GM19099 (cell line): ENCODE data around the gene TMEM147.

Experiments
- POLR2A ChIP-seq: IDR thresholded peaks from 3 replicates; pipeline ENCODE4 v1.6.1; 2011; ENCODE audit warnings: low read depth; ENCODE audit not compliant: insufficient read length; ENCODE audit errors: extremely low read depth

TMEM147 gene

DNA sequence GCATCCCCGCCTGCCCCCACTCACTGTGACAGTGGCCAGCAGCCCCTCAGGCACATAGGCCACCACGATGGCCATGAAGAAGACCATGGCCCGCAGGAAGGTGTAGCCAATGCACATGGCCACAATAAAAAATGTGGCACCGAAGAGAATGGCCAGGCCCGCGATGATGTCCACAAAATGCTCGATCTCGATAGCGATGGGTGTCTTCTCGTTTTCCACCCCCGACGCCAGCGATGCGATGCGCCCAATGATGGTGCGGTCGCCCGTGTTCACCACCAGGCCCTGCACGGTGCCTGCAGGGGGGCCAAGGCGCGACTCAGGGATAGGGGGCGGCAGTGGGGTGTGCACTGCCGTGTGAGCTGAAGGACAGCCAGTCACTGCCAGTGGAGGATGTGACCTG is 14.4 kb downstream of the TMEM147 start:
- TF ChIP-seq POLR2A, result no peak

DNA sequence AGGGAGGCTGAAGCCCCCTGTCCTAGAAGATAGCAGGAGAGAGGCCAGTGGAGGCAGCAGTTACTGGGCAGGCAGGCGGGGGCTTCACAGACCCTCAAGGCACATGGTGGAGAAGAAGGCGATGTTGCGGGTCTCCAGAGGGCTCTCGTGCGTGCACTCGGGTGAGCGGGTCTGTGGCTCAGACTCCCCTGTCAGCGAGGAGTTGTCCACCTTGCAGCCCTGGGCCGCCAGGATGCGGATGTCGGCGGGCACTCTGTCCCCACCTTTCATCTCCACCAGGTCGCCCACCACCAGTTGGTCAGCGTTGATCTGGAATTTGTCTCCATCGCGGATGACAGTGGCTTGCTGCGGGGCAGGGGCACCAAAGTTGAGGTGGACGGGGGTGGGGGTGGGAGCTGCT is 14.8 kb downstream of the TMEM147 start:
- no peak for TF ChIP-seq POLR2A

DNA sequence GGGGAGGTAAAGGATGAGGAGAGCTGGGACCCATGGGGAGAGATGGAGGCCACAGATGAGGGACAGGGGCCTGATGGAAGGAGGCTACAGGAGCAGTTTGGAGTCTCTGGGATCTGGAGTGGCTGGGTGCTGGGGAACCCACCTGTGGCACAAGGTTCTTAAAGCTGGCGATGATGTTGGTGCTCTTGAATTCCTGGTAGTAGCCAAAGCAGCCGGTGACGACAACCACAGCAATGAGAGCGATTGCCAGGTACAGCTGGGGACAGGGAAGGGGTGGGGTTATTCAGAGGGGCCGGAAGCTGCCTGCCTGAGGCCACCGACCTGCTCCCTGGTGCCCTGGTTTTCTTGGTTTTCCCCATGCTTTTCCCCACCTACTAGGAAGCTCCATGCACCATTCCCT is 15.3 kb downstream of the TMEM147 start:
- TF ChIP-seq POLR2A, result no peak

DNA sequence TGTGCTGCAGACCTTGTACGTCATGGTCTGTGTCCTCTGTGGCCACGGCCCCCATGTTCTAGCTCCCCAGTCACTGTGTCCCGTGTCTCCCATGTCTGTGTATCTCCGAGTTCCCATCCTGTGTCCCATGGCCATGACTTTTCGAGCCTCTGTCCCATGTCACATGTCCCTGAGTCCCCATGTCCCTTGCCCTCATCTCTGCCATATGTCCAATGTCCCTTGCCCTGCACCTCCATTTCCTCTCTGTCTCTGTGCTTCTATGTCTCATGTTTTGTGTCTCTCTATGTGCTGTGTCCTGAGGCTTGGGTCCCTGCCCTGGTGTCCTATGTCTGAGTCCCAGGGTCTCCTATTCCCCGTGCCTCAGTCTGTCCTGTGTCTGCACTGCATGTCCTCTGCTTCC is 16.0 kb downstream of the TMEM147 start:
- no peak for TF ChIP-seq POLR2A

DNA sequence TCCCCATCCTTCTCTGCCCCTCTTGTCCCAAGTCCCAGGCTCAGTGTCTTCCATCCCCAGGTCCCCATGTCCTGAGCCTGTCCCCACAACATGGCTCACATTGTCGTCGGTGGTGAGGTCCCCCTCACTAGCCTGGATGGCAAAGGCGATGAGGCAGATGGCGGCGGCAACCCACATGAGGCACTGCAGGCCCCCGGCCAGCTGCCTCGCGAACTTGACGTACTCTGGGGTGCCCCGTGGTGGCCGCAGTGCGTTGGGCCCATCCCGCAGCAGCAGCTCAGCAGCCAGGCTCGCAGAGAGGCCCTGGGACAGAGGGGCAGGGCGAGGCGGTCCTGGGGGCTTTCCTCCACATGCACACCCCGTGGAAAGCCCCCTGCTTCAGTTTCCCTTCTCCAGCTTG is 16.9 kb downstream of the TMEM147 start:
- TF ChIP-seq POLR2A, result no peak

DNA sequence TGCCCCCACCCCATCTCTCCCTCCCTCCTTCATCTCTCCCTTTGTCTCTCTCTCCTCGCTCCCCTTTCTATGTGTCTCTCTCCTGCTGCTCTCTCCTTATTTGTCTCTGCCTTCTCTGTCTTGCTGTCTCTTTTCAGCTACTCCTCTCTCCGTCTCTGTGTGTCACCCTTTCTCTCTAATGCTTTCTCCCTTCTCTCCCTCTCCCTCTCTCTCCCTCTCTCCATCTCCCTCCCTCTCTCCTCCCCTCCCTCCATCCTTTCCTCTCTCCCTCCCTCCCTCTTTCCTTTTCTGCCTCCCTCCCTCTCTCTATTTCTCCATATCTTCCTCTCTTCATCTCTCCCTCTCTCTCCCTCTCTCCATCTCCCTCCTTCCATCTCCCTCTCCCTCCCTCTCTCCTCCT is 17.4 kb downstream of the TMEM147 start:
- no peak for TF ChIP-seq POLR2A

DNA sequence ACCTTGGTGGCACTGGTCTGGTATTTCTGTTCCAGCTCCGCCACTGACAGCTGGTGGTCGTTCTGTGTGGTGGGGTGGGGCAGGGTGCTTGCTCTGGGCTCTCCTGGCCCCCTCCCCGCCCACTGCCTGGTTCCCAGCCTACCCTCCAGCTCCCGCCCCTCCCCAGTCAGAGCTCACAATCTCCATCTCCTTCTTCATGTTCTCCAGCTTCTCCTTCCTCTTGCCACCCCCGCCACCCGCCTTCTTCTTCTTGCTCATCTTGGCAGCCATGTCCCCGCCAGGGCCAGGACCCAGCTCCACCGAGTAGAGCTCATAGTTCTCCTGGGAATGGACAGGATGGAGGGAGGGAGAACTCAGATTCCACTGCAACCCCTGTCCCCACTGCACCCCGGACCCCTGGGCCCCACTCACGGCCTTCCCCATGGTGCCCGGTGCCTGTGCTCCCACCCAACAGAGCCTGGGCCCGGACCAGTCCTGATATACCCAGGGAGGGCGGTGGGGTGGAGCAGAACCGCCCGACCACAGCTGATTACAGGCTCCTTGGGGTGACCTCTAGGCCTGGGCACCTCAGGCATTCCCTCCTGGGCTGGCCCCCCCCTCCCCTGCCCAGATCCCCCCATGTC is 17.9 kb downstream of the TMEM147 start, which contains the start of gene ATP4A:
ATP4A (minus strand) TSS at position 452 of the 623 bp plus-strand sequence; CDS start at position 423, 29 bp downstream.
- TF ChIP-seq POLR2A, result no peak

DNA sequence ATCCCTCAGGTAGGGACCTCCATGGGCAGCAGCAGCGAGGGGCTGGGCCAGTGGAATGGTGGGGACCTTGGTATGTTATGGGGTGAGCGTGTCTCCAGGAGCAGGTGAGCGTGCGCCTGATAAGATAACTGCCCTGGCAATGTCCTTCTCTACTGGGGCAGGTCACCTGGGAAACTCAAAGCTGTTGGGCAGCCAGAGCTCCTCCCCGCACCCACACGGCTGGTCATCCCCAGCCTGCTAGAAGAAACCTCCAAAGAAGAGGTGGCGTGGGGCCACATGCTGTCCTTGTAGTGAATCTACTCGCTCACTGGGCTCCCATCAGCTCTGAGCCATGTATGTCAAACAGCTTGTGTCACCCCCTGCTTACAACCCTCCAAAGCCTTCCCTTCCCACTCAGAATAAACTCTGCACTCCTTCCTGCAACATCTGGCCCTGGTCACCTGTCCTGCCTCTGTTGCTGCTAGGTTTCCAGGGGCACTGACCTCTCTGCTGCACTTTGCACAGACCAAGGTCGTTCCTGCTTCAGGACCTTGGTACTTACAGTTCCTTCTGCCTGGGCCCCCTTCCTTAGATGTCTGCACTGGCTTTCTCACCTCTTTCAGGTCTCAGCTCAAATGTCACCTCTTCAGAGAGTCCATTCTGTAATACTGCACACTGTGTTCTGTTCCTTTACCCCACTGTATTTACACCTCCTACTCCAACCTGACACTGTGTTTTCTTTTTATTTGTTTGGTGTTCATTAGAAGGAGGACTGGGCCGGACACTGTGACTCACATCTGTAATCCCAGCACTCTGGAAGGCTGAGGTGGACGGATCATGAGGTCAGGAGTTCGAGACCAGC is 19.8 kb downstream of the TMEM147 start:
- no peak for TF ChIP-seq POLR2A

DNA sequence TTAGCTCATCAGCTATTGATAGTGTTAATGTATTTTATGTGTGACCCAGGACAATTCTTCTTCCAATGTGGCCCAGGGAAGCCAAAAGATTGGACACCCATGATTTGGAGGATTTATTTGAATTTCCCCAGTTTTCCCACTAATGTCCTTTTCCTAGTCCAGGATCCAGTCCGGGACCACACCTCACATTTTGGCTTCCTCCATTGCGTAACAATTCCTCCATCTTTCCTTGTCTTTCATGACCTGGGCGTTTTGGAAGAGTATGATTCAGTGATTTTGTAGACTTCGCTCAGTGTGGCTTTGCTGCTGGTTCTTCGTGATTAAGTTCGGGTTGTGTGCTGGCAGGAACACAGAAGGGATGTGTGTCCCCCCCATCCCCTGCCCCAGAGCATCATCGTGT is 21.3 kb downstream of the TMEM147 start:
- TF ChIP-seq POLR2A, result no peak

DNA sequence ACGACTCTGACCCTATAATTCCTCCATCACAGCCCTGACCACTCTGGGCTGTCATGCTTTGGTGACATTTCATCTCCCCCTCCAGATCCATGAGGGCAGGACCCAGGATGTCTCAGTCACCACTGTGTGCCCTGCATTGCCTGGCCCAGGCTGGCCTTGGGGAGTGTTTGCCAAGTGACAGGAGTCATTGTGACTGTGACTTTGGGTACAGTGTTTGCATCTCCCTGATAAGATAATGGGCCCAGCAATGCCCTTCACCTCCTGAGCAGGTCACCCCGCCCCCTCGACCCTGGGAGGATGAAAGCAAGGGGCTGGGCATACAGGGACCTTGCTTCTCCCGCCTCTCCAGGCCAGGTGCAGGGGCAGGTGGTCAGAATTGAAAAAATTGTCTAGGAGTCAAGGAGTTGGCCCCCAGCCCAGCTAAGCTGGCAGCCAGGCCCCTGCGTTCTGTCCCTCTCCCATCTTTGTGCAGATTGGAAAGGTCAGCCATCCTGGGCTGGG is 23.9 kb downstream of the TMEM147 start:
- no peak for TF ChIP-seq POLR2A

DNA sequence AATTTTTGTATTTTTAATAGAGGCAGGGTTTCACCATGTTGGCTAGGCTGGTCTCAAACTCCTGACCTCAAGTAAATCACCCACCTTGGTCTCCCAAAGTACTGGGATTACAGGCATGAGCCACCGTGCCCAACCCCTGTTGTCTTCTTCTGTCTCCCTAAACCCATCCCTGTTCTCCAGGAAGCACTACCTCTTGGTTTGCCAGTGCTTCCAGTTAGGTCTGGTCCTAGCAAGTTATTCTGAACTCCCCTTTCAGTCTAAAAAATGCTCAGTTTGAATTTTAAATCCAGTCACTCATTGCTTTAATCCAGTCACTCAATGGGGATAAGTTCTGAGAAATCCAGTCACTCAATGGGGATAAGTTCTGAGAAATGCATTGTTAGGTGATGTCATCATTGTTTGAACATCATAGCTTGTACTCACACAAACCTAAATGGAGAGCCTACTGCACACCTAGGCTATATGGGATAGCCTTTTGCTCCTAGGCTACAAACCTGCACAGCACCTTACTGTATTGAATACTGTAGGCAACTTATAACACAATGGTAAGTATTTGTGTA is 26.1 kb downstream of the TMEM147 start:
- no peak for TF ChIP-seq POLR2A

DNA sequence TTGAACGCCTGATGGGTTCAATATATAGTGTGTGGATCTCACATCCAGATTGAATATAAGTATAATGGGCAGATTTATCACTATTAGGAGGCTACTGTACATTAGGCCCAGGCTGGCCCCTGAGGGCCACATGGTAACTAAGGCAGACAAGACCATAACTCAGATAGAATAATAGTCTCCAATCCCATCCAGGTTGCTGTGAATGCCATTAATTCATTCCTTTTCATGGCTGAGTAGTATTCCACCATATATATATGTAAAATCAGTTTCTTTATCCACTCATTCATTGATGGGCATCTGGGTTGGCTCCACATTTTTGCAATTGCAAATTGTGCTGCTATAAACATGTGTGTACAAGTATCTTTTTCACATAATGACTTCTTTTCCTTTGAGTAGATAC is 32.5 kb downstream of the TMEM147 start:
- TF ChIP-seq POLR2A, result no peak

DNA sequence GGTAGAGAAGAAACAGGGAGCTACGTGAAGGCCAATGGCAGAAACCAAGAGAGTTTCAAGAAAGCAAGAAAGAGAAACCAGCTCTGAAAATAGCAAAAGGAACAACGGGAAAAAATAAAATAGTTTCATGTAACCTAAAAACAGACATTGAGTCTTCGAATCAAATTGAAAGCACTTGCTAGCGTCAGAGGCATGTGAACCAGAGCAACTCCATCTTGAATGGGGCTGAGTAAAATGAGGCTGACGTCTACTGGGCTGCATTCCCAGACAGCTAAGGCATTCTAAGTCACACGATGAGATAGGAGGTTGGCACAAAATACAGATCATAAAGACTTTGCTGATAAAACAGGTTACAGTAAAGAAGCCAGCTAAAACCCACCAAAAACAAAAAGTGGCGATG is 33.3 kb downstream of the TMEM147 start:
- TF ChIP-seq POLR2A, result no peak

DNA sequence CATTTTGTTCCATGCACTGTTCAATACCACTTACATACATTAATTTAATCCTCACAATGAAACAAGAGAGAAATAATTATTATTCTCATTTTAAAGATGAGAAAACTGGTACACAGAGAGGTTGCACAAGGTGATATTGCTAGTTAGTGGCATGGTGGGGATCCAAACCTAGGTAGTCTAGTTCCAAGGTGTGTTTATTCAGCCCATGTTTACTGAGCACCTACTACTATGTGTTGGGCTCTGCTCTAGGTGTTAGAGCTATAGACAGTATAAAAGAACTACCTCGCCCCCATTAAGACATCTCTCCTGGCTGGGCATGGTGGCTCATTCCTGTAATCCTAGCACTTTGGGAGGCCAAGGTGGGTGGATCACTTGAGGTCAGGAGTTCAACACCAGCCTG is 37.3 kb downstream of the TMEM147 start:
- TF ChIP-seq POLR2A, result no peak

DNA sequence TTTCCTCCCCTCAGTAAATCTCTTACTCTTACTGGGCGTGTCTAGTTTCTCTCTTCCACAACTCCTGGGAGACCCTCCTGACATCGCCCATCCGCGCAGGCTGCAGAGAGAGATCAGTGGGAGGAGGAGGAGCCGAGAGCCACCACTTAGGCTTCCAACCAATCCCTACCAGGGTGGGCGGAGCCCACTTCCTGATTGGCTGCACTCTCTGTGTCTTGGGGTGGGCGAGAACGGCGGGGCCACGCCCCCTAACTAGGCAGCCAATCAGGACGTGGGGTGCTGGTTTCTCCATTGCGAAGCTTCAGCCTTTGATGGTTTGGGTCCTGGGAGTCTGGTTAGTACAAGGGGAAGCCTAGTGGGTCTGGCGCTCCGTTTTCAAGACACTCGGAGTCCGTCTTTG is 40.4 kb downstream of the TMEM147 start, which contains the start of gene PMIS2:
PMIS2 (plus strand) TSS at position 326 of the 400 bp plus-strand sequence. CDS start 87 bp downstream, outside the sequence.
- TF ChIP-seq POLR2A, result no peak

DNA sequence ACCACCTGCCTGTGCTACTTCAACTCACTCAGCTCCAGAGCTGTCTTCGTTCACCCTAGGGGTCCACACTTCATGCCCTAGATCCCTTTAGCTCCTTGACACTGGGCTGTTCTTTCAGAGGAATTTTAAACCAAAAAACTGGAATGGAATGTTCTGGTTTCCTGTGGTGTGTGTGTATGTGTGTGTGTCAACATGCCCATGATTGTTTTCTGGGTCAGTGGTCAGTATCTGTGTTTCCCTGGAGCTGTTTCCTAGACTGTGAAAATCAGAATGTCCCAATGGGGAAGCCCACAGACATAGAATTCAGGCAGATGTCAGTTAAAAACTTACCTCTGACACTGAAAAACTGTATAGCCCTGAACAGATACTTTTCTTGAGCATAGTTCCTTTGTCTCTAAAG is 41.9 kb downstream of the TMEM147 start:
- TF ChIP-seq POLR2A, result no peak
